Fibroblast of pulmonary artery (primary cell): ENCODE results near the gene PHPT1.
"Not testable (repeated sequence)": the region's sequence is repeated elsewhere in the genome, so short reads cannot be mapped to it uniquely, and the experiment has no call there.

Experiments used
- DNase-seq: peaks from one replicate; pipeline ENCODE4 v3.0.0-alpha.2; 2010; ENCODE audit warnings: low read depth
- H3K4me3 ChIP-seq: replicated peaks from 2 replicates; pipeline ENCODE4 v1.5.1; 2011; ENCODE audit warnings: low read depth, mild to moderate bottlenecking, control low read depth, low read length, moderate library complexity
- CTCF ChIP-seq: IDR thresholded peaks from 2 replicates; pipeline ENCODE4 v1.5.1; 2011; ENCODE audit warnings: mild to moderate bottlenecking, control low read depth, low read length, inconsistent platforms; ENCODE audit errors: missing control alignments

PHPT1 gene

GRCh38 chr9:136829412-136829811 lies 19.8 kb upstream of the PHPT1 start:
- no peak for DNase-seq
- no peak for TF ChIP-seq CTCF
- H3K4me3 ChIP-seq, result no peak overlapping the region

DNA sequence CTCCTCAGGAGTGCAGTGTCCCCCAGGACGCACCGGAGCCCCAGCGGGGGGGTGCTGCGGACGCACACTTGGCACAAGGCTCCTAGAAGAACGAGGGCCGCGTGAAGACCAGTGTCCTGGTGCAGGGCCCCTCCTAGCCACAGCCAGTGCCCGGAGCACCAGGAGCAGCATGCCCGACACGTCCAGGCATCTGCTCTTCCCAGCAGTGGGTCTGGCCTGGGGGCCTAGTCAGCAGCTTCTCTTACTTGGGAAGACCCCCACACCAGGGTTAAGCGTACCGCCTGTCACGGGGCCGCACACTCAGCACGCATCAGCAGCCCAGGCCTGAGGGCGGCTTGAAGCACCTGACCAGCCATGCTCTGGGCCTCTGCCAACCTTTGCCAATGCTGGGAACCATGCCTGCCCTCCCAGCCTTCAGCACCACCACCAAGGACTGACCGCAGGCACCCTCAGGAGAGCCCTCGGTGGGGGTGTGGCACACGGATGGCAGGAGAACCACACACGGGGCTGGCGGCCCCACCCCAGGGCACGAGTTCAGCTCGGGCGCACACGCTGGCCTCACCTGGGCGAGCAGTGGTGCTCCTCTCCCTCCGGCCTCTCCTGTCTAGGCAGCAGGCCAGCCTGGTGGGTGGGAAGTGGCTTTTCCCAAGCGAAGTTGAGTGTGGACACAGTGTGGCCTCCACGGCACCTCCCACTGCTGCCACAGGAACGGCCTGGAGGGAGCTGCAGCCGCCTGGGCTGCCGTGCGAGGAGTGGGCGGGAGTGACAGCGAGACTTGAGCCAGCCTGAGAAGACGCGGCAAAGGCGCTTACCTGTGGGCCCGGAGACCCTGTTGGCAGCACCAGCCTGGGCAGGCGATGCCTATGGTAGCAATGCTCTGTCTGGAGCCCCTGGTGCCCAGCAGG lies 19.0 kb upstream of the PHPT1 start:
- H3K4me3 ChIP-seq, result no peak overlapping the region
- TF ChIP-seq CTCF, result no peak
- DNase-seq, result no peak

- no peak overlapping the region for H3K4me3 ChIP-seq
- TF ChIP-seq CTCF, result no peak
- no peak for DNase-seq
These were observed 18.0 kb upstream of the PHPT1 start for GRCh38 chr9:136831002-136831719.

DNA sequence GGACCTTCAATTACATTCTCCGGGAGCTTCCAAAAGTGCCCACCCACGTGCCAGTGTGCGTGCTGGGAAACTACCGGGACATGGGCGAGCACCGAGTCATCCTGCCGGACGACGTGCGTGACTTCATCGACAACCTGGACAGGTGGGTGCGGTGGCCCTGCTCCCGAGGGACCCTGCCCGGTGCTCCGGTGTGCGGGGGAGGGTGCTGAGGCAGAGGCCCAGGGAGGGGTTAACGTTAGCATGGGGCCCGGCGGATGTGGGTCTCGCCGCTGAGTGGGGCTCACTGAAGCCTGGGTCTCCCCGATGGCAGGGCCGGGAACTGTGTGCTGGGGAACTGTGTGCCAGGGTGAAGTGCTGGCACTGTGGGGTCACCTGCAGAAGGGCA lies 17.5 kb upstream of the PHPT1 start:
- H3K4me3 ChIP-seq, result no peak overlapping the region
- DNase-seq, result no peak
- TF ChIP-seq CTCF, result no peak

- no peak for DNase-seq
- H3K4me3 ChIP-seq, result no peak overlapping the region
- TF ChIP-seq CTCF, result no peak
These were observed 16.6 kb upstream of the PHPT1 start for GRCh38 chr9:136832581-136832980.

GRCh38 chr9:136833381-136834048 lies 15.7 kb upstream of the PHPT1 start:
- H3K4me3 ChIP-seq, DNase-seq: not testable (repeated sequence)

GRCh38 chr9:136835162-136835931 lies 13.9 kb upstream of the PHPT1 start:
- no peak for TF ChIP-seq CTCF
- no peak overlapping the region for H3K4me3 ChIP-seq
- DNase-seq, result no peak
